ENCODE measurements around the gene PEX11B.

- TF ChIP-seq POLR2AphosphoS5 (IDR thresholded peaks at IDR 0.05) (no peak), EP300 (IDR thresholded peaks at IDR 0.05; ENCODE audit: low read depth) (no peak), POLR2A (IDR thresholded peaks at IDR 0.05) (no peak)
Measured at GRCh38 chr1:145937436-145937835, 18.9 kb upstream of the PEX11B start.

Measured in transverse colon (tissue), 3 donors.